Measurements from ENCODE around the gene MPV17L2. TPM values are rescaled to one million over a fixed set of nuclear protein-coding genes. Genes with fewer than 3 reads are reported as not detected.

The MPV17L2 gene
- total RNA-seq, 2 donors from 2014 or later: 20.9 to 21.8 TPM

GRCh38 chr19:18172331-18173053 lies 20.5 kb upstream of the MPV17L2 start:
- peaks cover 14% of the 10 kb centered on the region for H3K27me3 Mint-ChIP-seq (ENCODE audit: insufficient read depth)
- DNase-seq: no peak
- no peak overlapping the region for H3K4me3 Mint-ChIP-seq

GRCh38 chr19:18173054-18173571 lies 19.9 kb upstream of the MPV17L2 start:
- Histone ChIP-seq H3K27ac (ENCODE audit: low read depth, low read length) (no peak overlapping the region), H3K9me3 (ENCODE audit: control insufficient read depth, low read length) (no peaks in the 10 kb centered on the region), H3K9ac (ENCODE audit: extremely low read depth, low read length, poor library complexity, severe bottlenecking) (no peak overlapping the region), H3K27me3 (ENCODE audit: control insufficient read depth, insufficient read depth, low read length, poor library complexity, severe bottlenecking) (peaks cover 19% of the 10 kb centered on the region), H3K4me1 (ENCODE audit: control insufficient read depth, insufficient read depth, low read length) (peaks cover 3% of the 10 kb centered on the region), H3K4me3 (ENCODE audit: low read length) (no peak overlapping the region), H3K36me3 (ENCODE audit: control insufficient read depth, insufficient read depth, low read length) (peaks cover 12% of the 10 kb centered on the region)
- Mint-ChIP-seq H3K27me3 (ENCODE audit: insufficient read depth) (peaks cover 14% of the 10 kb centered on the region), H3K4me3 (peak overlapping the region; percentile 68), H3K9me3 (no peaks in the 10 kb centered on the region), H3K27ac (no peak overlapping the region), H3K36me3 (ENCODE audit: low read depth) (peaks cover 27% of the 10 kb centered on the region), H3K4me1 (no peaks in the 10 kb centered on the region)
- no peak for TF ChIP-seq CTCF (conservative IDR thresholded peaks at IDR 0.05)
- DNase-seq: no peak
- 90 to 93% methylated on average over 6 to 18 of the region's 18 CpGs for WGBS, 2 experiments (ENCODE audit: insufficient coverage in 1 of 2, insufficient read length in 1 of 2)

More at GRCh38 chr19:18172331-18173053, 20.5 kb upstream of the MPV17L2 start:
- WGBS, 2 experiments (ENCODE audit: insufficient coverage in 1 of 2, insufficient read length in 1 of 2): 84 to 85% methylated on average over 4 to 7 of the region's 7 CpGs
- H3K9ac ChIP-seq (ENCODE audit: extremely low read depth, low read length, poor library complexity, severe bottlenecking): no peak overlapping the region
- no peaks in the 10 kb centered on the region for H3K4me1 Mint-ChIP-seq
- H3K27ac Mint-ChIP-seq: no peak overlapping the region
- TF ChIP-seq CTCF (conservative IDR thresholded peaks at IDR 0.05): no peak
- H3K36me3 ChIP-seq (ENCODE audit: control insufficient read depth, insufficient read depth, low read length): peaks cover 16% of the 10 kb centered on the region
- no peaks in the 10 kb centered on the region for H3K9me3 ChIP-seq (ENCODE audit: control insufficient read depth, low read length)
- H3K4me3 ChIP-seq (ENCODE audit: low read length): no peak overlapping the region
- no peak overlapping the region for H3K27ac ChIP-seq (ENCODE audit: low read depth, low read length)
- peaks cover 32% of the 10 kb centered on the region for H3K36me3 Mint-ChIP-seq (ENCODE audit: low read depth)
- peaks cover 3% of the 10 kb centered on the region for H3K4me1 ChIP-seq (ENCODE audit: control insufficient read depth, insufficient read depth, low read length)
- no peaks in the 10 kb centered on the region for H3K9me3 Mint-ChIP-seq
- H3K27me3 ChIP-seq (ENCODE audit: control insufficient read depth, insufficient read depth, low read length, poor library complexity, severe bottlenecking): peaks cover 19% of the 10 kb centered on the region

GRCh38 chr19:18173572-18174288 lies 19.3 kb upstream of the MPV17L2 start, which contains the start of gene IFI30:
Gene IFI30, plus strand, starts transcription at chr19:18173813. Its CDS starts 29 bp downstream, at chr19:18173842.
- peaks cover 14% of the 10 kb centered on the region for H3K27me3 Mint-ChIP-seq (ENCODE audit: insufficient read depth)
- H3K4me1 Mint-ChIP-seq: no peaks in the 10 kb centered on the region
- 3 to 6% methylated on average over 31 to 47 of the region's 47 CpGs for WGBS, 2 experiments (ENCODE audit: insufficient coverage in 1 of 2, insufficient read length in 1 of 2)
- Histone ChIP-seq H3K9ac (ENCODE audit: extremely low read depth, low read length, poor library complexity, severe bottlenecking) (no peak within 1 kb of the TSS), H3K4me1 (ENCODE audit: control insufficient read depth, insufficient read depth, low read length) (peaks cover 3% of the 10 kb centered on the region), H3K9me3 (ENCODE audit: control insufficient read depth, low read length) (no peaks in the 10 kb centered on the region), H3K36me3 (ENCODE audit: control insufficient read depth, insufficient read depth, low read length) (peaks cover 7% of the 10 kb centered on the region), H3K27me3 (ENCODE audit: control insufficient read depth, insufficient read depth, low read length, poor library complexity, severe bottlenecking) (peaks cover 19% of the 10 kb centered on the region), H3K4me3 (ENCODE audit: low read length) (peak within 1 kb of the TSS; percentile 82), H3K27ac (ENCODE audit: low read depth, low read length) (no peak within 1 kb of the TSS)
- no peaks in the 10 kb centered on the region for H3K9me3 Mint-ChIP-seq
- H3K27ac Mint-ChIP-seq: peak within 1 kb of the TSS; percentile 66
- DNase-seq: peak; percentile 93
- TF ChIP-seq CTCF (conservative IDR thresholded peaks at IDR 0.05): peak; percentile 17
- H3K36me3 Mint-ChIP-seq (ENCODE audit: low read depth): peaks cover 24% of the 10 kb centered on the region
- H3K4me3 Mint-ChIP-seq: peak within 1 kb of the TSS; percentile 68

All from endodermal cell (in vitro differentiated cells).